ENCODE data around the gene PSMB2. TPM values are rescaled to one million over a fixed set of nuclear protein-coding genes. Genes with fewer than 3 reads are reported as not detected.

The PSMB2 gene
- total and polyA plus RNA-seq, 4 donors = 27.7 to 38.3 (median 36.1) TPM

DNA sequence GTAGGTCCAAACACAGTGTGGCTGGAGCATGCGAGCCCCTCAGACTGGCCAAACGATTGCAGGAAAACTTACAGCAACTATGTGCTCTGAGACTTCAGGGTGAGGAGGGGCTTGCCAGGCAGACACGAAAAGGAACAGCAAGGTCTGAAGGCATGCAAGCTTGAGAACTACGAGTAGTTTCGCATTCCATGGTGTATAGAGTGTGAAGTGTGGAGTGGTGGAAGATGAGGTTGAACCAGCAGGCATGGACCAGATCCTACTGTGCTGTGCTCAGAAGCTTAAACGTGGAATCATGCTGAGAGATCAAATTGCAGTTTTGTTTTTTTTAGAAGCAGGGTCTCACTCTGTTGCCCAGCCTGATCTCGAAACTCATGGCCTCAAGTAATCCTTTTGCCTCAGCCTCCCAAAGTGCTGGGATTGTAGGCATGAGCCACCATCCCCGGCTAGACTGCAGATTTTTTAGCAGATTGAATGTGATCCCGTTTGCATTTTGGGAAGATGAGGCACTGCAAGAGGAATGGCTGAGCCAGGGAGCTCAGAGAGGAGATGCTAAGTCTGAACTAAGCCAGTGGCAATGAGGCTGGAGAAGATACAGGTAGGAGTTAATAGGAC, 73.3 kb downstream of the PSMB2 start:
- DNase-seq = no peak
- H3K27ac ChIP-seq (ENCODE audit: low read depth in 1 of 2, low read length in 2 of 2) = no peak overlapping the region
- no peaks in the 10 kb centered on the region for H3K9me3 ChIP-seq (ENCODE audit: control insufficient read depth, low read length)
- H3K27me3 ChIP-seq (ENCODE audit: control insufficient read depth in 1 of 2, insufficient read depth in 2 of 2, low read length in 1 of 2) = no peaks in the 10 kb centered on the region
- H3K4me1 ChIP-seq (ENCODE audit: control insufficient read depth in 1 of 2, insufficient read depth in 2 of 2, low read length in 2 of 2) = no peaks in the 10 kb centered on the region
- no peak for ATAC-seq (ENCODE audit: low FRiP score)
- WGBS, 2 donors = 71 to 78% methylated on average over 9 of the region's 9 CpGs
- intact Hi-C loops (cut with DNase I) = loop anchor here (2.0 to 10.0 kb wide), 4 partner anchors 159 to 373 kb away; partner anchors contain the start of gene SFPQ (in 1 of the 2)
- no peaks in the 10 kb centered on the region for H3K36me3 ChIP-seq (ENCODE audit: control insufficient read depth in 1 of 2, insufficient read depth in 2 of 2, low read length in 1 of 2)
- H3K4me3 ChIP-seq (ENCODE audit: low read length in 2 of 2) = no peak overlapping the region

- DNase-seq = peak in 1 of 2 donors; percentile 59
- H3K27me3 ChIP-seq (ENCODE audit: control insufficient read depth in 1 of 2, insufficient read depth in 2 of 2, low read length in 1 of 2) = no peaks in the 10 kb centered on the region
- H3K4me1 ChIP-seq (ENCODE audit: control insufficient read depth in 1 of 2, insufficient read depth in 2 of 2, low read length in 2 of 2) = no peaks in the 10 kb centered on the region
- no peak for ATAC-seq (ENCODE audit: low FRiP score)
- H3K27ac ChIP-seq (ENCODE audit: low read depth in 1 of 2, low read length in 2 of 2) = no peak overlapping the region
- intact Hi-C loops (cut with DNase I) = loop anchor here (2.0 to 10.0 kb wide), 4 partner anchors 115 to 371 kb away; partner anchors contain the start of gene SFPQ (in 1 of the 2)
- 87 to 93% methylated on average over 9 to 11 of the region's 11 CpGs for WGBS, 2 donors
- no peaks in the 10 kb centered on the region for H3K36me3 ChIP-seq (ENCODE audit: control insufficient read depth in 1 of 2, insufficient read depth in 2 of 2, low read length in 1 of 2)
- no peak overlapping the region for H3K4me3 ChIP-seq (ENCODE audit: low read length in 2 of 2)
- H3K9me3 ChIP-seq (ENCODE audit: control insufficient read depth, low read length) = no peaks in the 10 kb centered on the region
Measured at GRCh38 chr1:35565742-35566133, 75.6 kb downstream of the PSMB2 start.

GRCh38 chr1:35564884-35565741, 76.2 kb downstream of the PSMB2 start:
- H3K4me1 ChIP-seq (ENCODE audit: control insufficient read depth in 1 of 2, insufficient read depth in 2 of 2, low read length in 2 of 2) = no peaks in the 10 kb centered on the region
- no peaks in the 10 kb centered on the region for H3K9me3 ChIP-seq (ENCODE audit: control insufficient read depth, low read length)
- no peaks in the 10 kb centered on the region for H3K36me3 ChIP-seq (ENCODE audit: control insufficient read depth in 1 of 2, insufficient read depth in 2 of 2, low read length in 1 of 2)
- no peak overlapping the region for H3K27ac ChIP-seq (ENCODE audit: low read depth in 1 of 2, low read length in 2 of 2)
- 89 to 93% methylated on average over 25 to 28 of the region's 28 CpGs for WGBS, 2 donors
- H3K27me3 ChIP-seq (ENCODE audit: control insufficient read depth in 1 of 2, insufficient read depth in 2 of 2, low read length in 1 of 2) = no peaks in the 10 kb centered on the region
- DNase-seq = peak in 1 of 2 donors; percentile 66
- intact Hi-C loops (cut with DNase I) = loop anchor here (2.0 to 10.0 kb wide), 4 partner anchors 114 to 370 kb away; partner anchors contain the start of gene SFPQ (in 1 of the 2)
- ATAC-seq (ENCODE audit: low FRiP score) = no peak
- H3K4me3 ChIP-seq (ENCODE audit: low read length in 2 of 2) = no peak overlapping the region

DNA sequence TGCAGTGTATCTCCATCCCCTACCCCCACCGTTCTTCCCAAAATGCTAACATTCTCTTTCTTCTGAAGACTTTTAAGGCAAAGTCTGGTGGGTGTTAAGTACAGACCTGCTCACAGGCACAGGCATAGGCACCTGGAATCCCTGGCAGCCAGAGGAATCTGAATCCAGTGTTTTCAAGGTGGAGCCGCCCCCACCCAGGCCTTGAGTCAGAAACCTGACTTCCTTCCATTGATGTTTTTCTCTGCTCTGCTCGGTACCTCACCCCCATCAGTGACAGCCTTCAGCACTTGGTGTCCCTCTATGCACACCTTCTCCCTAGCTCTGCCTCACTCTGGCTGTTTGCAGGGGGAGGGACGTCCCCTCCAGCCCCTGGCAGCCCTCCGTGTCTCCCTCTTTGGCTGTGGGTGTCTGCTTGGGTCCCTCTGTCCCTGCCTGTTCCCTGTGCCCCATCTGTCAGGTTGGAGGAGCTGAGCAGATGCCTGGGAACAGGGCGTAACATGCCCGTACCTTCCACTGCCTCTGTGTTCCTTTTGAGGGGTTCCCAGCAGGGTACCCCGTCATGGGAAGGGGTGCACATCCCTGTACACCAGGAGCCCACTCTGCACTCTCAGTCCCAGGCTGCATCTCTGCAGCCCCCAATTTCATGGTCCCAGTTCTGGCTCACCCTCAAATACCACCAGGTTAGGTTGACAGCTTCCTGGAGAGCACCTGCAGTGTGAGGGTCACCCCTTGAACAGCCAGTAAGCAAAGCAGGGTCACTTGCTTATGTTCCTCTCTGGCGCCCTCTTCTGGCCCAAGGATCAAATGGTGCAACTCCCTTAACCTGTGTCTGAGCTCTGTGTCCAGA, 77.1 kb downstream of the PSMB2 start:
- 75 to 76% methylated on average over 9 of the region's 9 CpGs for WGBS, 2 donors
- H3K36me3 ChIP-seq (ENCODE audit: control insufficient read depth in 1 of 2, insufficient read depth in 2 of 2, low read length in 1 of 2) = no peaks in the 10 kb centered on the region
- ATAC-seq (ENCODE audit: low FRiP score) (peak; percentile 59), DNase-seq (peak; percentile 85 to 90)
- H3K27ac ChIP-seq (ENCODE audit: low read depth in 1 of 2, low read length in 2 of 2) = no peak overlapping the region
- no peaks in the 10 kb centered on the region for H3K4me1 ChIP-seq (ENCODE audit: control insufficient read depth in 1 of 2, insufficient read depth in 2 of 2, low read length in 2 of 2)
- no peaks in the 10 kb centered on the region for H3K9me3 ChIP-seq (ENCODE audit: control insufficient read depth, low read length)
- intact Hi-C loops (cut with DNase I) = loop anchor here (2.0 to 10.0 kb wide), 2 partner anchors 113 to 369 kb away; partner anchors contain the start of gene SFPQ (in 1 of the 2)
- H3K4me3 ChIP-seq (ENCODE audit: low read length in 2 of 2) = no peak overlapping the region
- no peaks in the 10 kb centered on the region for H3K27me3 ChIP-seq (ENCODE audit: control insufficient read depth in 1 of 2, insufficient read depth in 2 of 2, low read length in 1 of 2)

GRCh38 chr1:35563166-35563565, 78.2 kb downstream of the PSMB2 start:
- Histone ChIP-seq H3K4me1 (ENCODE audit: control insufficient read depth in 1 of 2, insufficient read depth in 2 of 2, low read length in 2 of 2) (no peaks in the 10 kb centered on the region), H3K9me3 (ENCODE audit: control insufficient read depth, low read length) (no peaks in the 10 kb centered on the region), H3K36me3 (ENCODE audit: control insufficient read depth in 1 of 2, insufficient read depth in 2 of 2, low read length in 1 of 2) (no peaks in the 10 kb centered on the region), H3K27ac (ENCODE audit: low read depth in 1 of 2, low read length in 2 of 2) (no peak overlapping the region), H3K4me3 (ENCODE audit: low read length in 2 of 2) (no peak overlapping the region), H3K27me3 (ENCODE audit: control insufficient read depth in 1 of 2, insufficient read depth in 2 of 2, low read length in 1 of 2) (no peaks in the 10 kb centered on the region)
- no peak for ATAC-seq (ENCODE audit: low FRiP score)
- intact Hi-C loops (cut with DNase I) = loop anchor here in 1 of 2 donors (10.0 kb wide), 1 partner anchor 368 kb away; the partner anchor contains the start of gene SFPQ
- WGBS, 2 donors = 88 to 93% methylated on average over 12 of the region's 12 CpGs
- peak in 1 of 2 donors; percentile 69 for DNase-seq

GRCh38 chr1:35561972-35562680, 79.2 kb downstream of the PSMB2 start:
- H3K4me1 ChIP-seq (ENCODE audit: control insufficient read depth in 1 of 2, insufficient read depth in 2 of 2, low read length in 2 of 2) = no peaks in the 10 kb centered on the region
- ATAC-seq (ENCODE audit: low FRiP score) (no peak), DNase-seq (peak in 1 of 2 donors; percentile 75)
- H3K9me3 ChIP-seq (ENCODE audit: control insufficient read depth, low read length) = no peaks in the 10 kb centered on the region
- intact Hi-C loops (cut with DNase I) = loop anchor here in 1 of 2 donors (10.0 kb wide), 1 partner anchor 367 kb away; the partner anchor contains the start of gene SFPQ
- H3K27me3 ChIP-seq (ENCODE audit: control insufficient read depth in 1 of 2, insufficient read depth in 2 of 2, low read length in 1 of 2) = no peaks in the 10 kb centered on the region
- H3K4me3 ChIP-seq (ENCODE audit: low read length in 2 of 2) = no peak overlapping the region
- H3K27ac ChIP-seq (ENCODE audit: low read depth in 1 of 2, low read length in 2 of 2) = no peak overlapping the region
- WGBS, 2 donors = 92 to 94% methylated on average over 15 of the region's 15 CpGs
- no peaks in the 10 kb centered on the region for H3K36me3 ChIP-seq (ENCODE audit: control insufficient read depth in 1 of 2, insufficient read depth in 2 of 2, low read length in 1 of 2)

DNA sequence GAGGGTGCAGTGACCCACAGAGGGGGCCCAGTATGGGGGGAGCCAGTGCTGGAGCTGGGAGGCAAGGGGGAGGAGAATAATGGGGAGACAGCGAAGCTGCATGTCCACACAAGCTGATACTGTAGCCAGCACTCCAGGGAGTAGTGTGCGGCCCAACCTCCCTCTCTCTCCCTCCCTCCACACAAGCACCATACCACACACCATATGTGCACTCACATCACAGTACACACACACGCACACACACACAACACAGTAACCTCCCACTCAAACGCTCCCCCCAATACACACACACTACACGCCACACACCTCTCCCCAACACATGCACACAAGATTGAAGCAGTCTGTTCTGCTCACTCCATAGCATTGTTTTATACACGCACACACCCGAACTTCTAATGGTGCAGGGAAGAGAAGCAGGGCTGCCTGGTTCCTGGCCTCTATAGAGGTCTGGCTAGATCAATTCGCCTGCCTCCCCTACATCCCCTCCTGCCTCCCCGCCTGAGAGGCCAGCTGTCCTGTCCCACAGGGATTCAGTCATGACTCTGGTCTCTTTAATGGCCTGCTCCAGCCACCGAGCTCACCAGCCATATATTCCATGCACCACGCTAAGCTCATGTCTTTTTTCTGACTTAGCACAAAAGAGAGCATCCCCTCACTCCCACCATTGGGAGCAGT, 79.9 kb downstream of the PSMB2 start:
- intact Hi-C loops (cut with DNase I) = loop anchor here in 1 of 2 donors (10.0 kb wide), 1 partner anchor 367 kb away; the partner anchor contains the start of gene SFPQ
- H3K27ac ChIP-seq (ENCODE audit: low read depth in 1 of 2, low read length in 2 of 2) = no peak overlapping the region
- no peak overlapping the region for H3K4me3 ChIP-seq (ENCODE audit: low read length in 2 of 2)
- no peak for ATAC-seq (ENCODE audit: low FRiP score)
- H3K9me3 ChIP-seq (ENCODE audit: control insufficient read depth, low read length) = no peaks in the 10 kb centered on the region
- no peaks in the 10 kb centered on the region for H3K4me1 ChIP-seq (ENCODE audit: control insufficient read depth in 1 of 2, insufficient read depth in 2 of 2, low read length in 2 of 2)
- no peaks in the 10 kb centered on the region for H3K27me3 ChIP-seq (ENCODE audit: control insufficient read depth in 1 of 2, insufficient read depth in 2 of 2, low read length in 1 of 2)
- 88 to 90% methylated on average over 11 of the region's 11 CpGs for WGBS, 2 donors
- H3K36me3 ChIP-seq (ENCODE audit: control insufficient read depth in 1 of 2, insufficient read depth in 2 of 2, low read length in 1 of 2) = no peaks in the 10 kb centered on the region
- DNase-seq = peak in 1 of 2 donors; percentile 59

Measured in aorta (tissue), 5 donors.